GM19438 (cell line): Measurements from ENCODE around the gene INPP5A.

Experiments used
- ATAC-seq: cut with Tn5 transposase; IDR thresholded peaks from one replicate; pipeline ENCODE4 v1.9.1; 2021; ENCODE audit warnings: low read depth; ENCODE audit not compliant: unreplicated experiment

The INPP5A gene

DNA sequence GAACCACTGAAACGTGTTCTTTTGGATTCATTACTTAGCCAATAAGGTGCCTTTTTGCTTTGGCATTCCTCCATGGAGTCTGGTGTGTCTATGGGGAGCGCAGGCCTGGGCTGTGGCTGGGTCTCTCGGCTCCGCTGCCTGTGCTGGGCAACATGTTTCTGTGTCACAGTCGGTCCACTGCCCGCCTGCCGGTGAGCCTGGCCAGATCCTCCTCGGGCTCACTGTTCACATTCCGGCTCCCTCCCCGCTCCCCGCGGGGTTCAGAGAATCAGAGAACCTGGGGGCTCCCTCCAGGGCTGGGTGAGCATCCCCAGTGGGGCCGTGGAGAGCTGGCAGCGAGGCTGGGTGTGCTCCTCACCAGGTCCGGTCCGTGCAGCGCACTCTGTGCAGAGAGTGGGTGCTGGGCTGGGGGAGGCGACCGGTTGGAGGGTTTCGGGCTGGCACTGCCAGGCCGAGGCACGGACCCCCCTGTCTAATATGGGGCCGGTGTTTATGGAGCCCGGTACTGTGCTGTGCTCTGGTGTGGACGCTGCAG, 70.4 kb downstream of the INPP5A start:
- ATAC-seq, result no peak

DNA sequence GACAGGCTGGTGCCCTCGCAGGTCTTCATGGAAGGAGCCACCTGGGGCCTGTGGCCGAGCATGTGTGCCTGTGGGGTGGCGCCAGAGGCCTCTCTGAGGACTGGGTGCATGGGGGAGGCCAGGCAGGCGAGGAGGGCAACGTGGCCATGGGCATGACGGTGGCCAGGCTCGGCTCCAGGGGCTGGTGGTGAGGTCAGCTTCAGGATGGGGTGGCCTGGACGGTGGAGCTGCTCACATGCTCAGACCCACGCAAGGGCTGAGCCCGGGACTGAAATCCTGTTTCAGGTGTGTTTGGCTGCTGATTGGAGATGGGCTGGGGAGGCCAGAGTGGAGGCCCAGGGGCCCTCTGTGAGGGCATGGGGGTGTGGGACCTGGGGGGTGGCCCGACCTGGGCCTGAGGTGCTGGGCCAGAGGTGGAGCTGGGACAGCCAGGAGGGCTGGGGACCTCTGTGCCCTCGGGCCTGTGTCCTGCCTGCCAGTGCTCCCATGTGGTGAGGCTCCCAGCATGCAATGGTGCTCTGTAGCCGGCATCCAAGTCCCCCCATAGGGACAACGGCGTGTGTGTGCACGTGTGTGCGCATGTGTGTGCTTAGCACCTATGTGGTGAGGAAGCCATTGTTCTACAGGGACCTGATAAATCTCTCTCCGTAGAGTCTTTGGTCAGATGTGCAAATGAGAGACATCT, 71.1 kb downstream of the INPP5A start:
- no peak for ATAC-seq

DNA sequence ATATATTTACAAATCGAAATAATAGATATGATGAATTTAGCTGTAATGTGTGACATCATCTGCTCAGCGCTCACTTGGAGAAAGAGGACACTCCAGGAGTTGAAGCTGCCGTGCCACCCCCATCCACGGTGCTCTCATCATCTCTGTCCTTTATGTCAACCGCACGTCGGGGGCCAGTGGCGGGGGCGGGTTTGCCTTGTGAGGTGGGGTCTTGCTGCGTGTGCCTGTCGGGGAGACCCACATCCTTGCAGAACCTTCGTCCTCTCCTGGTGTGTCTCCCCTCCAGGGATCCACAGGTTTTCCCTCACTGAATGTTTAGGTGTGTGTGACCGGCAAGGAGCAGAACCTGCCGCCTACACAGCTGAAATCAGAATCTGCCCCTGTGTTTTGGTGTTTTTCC, 71.6 kb downstream of the INPP5A start:
- no peak for ATAC-seq

DNA sequence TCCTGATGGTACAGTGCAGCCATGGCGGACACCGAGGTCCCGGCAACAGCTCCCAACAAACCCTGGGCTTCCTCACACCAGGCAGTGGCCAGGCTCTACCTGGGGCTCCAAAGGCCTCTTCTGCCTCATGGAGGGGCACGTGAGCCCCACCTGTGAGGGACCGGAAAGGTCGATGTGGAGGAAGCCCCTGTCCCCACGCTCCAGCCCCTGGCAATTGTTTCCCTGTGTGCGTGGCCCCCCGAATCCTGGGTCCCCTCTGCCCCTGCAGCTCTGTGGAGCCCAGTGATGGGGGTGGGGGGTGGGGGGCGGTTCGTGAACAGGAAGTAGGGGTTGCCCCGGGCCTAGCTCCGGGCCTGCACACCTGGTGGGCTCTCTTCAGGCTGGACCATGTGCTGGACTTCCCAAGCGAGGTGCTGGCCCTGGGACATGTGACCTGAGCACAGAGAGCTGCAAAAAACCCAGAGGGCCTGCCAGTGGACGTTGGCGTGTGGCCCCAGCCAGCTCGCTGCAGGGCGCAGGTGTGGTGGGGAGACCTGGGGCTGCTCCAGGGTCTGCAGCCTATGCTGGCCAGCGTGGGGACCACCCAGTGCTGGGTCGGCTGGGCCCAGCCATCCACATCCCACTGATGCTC, 72.6 kb downstream of the INPP5A start:
- no peak for ATAC-seq

DNA sequence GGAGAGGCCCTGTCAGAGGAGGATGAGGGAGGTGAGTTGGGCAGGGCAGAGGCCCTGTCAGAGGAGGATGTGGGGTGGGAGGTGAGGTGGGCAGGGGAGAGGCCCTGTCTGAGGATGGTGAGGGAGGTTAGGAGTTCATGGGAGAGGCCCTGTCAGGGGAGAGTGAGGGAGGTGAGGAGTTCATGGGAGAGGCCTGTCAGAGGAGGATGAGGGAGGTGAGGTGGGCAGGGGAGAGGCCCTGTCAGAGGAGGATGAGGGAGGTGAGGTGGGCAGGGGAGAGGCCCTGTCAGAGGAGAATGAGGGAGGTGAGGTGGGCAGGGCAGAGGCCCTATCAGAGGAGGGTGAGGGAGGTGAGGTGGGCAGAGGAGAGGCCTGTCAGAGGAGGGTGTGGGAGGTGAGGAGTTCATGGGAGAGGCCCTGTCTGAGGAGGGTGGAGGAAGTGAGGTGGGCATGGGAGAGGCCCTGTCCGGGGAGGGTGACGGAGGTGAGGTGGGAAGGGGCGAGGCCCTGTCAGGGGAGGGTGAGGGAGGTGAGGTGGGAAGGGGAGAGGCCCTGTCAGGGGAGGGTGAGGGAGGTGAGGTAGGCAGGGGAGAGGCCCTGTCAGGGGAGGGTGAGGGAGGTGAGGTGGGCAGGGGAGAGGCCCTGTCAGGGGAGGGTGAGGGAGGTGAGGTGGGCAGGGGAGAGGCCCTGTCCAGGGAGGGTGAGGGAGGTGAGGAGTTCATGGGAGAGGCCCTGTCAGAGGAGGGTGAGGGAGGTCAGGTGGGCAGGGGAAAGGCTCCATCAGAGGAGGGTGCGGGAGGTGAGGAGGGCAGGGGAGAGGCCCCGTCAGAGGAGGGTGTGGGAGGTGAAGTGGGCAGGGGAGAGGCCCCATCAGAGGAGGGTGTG, 73.7 kb downstream of the INPP5A start:
- no peak for ATAC-seq

DNA sequence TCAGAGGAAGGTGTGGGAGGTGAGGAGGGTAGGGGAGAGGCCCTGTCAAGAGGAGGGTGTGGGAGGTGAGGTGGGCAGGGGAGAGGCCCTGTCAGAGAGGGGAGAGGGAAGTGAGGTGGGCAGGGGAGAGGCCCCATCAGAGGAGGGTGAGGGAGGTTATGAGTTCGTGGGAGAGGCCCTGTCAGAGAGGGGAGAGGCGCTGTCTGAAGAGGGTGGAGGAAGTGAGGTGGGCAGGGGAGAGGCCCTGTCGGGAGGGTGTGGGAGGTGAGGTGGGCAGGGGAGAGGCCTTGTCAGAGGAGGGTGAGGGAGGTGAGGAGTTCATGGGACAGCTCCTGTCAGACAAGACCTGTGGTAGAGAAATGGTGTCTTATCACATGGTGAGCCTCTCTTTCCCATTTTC, 74.4 kb downstream of the INPP5A start:
- ATAC-seq, result no peak

DNA sequence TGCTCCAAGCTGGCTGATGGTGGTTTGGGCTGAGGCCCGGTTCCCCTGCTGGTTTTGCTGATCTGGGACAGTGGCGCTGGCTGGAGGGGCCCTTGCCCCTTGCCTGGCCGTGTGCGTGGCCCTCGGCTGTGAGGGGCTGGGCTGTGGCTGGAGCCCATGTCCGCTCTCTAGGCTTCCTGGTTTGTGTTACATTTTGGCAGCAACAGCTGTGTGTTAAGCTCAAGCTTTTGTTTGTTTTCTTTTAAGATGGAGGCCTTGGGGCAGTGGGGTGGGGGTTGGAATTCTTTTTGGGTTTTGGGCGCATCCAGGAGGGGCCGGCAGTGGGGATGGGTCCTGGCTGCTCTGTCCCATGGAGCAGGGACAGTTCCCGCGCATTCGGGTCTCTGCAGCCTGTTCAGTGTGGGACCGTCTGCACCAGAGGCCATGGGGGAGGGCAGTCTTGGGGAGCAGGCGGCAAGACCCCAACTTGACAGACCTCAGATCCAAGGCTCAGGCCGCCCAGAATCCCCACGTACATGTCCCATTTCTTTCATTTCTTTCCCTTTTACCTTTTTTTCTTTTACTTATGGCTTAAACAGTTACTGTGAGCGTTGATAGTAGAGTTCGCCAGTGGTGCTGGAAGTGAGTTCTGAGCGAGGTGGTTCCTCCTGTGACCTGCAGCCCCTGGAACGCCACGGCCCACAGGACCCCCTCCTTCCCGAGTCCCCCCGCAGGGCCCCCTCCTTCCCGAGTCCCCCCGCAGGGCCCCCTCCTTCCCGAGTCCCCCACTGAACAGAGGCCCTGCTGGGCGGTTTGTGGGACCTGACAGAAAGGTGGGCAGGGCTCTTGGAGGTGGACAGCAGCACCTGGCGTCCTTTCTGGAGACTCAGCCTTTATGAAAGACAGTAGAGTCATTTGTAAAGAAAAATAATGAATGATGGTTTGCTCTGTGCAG, 75.3 kb downstream of the INPP5A start:
- no peak for ATAC-seq

DNA sequence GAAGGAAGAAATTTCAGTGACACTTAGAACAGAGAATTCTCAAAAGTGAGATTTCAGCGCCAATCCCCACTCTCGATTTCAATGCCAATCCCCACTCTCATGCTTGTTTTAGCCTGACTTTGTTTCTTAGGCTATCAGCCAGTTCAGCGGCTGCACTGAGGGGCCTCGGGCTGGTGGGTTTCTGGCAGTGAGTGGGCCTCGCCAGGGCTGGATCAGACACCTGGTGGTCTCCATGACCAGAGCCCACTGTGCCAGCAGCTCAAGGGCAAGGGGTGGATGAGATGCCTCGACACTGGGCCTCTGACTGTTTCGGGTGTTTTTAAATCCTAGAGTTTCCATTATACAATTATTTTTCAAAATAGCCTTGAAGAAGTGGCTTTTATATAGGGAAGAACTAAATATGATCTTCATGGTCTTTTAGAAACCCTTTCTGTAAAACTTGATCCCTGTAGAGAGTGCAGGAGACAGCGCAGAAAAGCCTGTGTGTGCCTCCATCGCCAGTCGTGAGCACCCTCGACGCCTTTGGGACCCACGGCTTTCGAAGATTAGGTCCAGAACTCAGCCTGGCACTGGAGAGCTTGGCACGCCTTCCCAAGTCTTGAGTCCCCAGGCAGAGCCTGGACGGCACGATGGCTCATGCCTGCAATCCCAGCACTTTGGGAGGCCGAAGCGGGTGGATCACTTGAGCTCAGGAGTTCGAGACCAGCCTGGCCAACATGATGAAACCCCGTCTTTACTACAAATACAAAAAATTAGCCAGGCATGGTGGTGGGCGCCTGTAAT, 76.2 kb downstream of the INPP5A start:
- ATAC-seq, result no peak

DNA sequence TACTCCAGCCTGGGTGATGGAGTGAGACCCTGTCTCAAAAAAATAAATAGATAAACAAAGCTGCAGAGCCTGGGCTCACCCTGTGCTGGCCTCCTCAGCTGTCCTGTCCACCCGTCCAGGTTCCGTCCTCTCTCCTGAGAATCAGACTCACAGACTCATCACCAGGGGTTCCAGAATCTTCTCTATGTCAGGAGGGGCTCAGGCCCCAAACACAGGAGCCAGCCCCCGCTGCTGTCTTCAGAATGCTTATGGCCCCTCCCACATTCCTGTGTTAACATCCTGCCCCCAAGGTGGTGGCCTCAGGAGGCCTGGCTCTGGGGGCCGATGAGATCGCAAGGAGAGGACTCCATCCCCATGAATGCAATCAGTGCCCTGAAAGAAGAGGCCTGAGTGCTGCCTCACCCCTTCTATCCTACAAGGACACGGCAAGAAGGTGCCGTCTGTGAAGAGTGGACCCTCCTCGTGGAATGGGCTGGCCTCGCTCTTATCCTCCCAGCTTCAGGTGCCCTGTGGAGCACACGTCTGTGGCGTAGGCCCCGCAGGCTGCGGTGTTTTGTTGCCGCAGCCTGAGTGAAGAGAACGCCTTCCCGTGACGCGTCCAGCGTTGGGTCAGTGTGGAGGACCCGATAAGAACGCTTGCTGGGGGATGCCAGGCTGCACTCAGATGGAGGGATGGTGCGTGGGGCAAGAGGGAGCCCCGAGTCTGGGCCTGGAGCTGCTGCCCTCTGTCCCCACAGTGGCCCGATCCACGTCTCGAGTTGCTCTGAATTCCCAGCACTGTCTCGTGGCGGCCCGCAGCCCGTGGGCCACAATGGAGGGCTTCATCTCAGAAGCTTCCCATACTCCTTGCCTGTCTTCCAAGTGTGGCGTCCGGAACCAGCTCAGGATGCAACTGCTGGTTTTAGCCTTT, 77.1 kb downstream of the INPP5A start:
- ATAC-seq, result no peak

DNA sequence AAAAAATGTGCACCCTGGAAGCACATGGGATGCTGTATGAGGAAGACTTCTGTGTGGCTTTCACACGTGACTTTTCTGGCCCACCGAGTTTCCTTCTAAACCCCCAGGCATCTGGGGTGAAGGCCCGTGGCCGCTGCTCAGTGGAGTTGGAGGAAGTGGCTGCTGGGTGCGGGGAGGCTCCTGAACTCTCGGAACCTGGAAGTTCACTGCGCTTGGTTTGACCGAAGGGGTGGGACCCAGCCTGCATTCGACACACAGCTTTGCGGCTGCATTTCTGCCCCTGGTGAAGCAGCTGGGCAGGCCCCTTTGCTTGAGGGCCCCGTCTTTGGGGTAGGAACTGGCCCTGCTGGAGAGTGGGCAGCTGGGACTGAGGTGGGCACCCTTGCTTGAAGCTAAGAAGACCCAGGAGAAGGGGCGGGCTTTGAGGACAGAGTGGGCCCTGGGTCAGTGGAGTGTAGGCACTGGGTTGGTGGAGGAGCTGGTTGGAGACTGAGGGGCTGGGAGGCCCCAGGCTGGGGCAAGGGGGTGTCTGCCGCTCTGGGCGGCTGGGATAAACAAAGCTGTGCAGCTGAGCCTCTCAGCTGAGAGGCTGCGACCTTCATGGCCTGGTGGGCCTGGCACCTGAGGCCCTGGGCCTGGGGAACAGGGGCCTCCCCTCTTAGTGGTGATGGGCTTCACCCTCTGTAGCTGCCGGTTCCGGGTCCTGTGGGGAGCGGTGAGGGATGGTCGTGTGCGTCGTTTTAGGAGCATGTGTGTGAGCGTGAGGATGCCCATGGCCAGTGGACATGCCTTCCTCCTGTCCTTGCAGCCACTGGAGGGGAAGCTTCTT, 78.0 kb downstream of the INPP5A start:
- ATAC-seq, result no peak

DNA sequence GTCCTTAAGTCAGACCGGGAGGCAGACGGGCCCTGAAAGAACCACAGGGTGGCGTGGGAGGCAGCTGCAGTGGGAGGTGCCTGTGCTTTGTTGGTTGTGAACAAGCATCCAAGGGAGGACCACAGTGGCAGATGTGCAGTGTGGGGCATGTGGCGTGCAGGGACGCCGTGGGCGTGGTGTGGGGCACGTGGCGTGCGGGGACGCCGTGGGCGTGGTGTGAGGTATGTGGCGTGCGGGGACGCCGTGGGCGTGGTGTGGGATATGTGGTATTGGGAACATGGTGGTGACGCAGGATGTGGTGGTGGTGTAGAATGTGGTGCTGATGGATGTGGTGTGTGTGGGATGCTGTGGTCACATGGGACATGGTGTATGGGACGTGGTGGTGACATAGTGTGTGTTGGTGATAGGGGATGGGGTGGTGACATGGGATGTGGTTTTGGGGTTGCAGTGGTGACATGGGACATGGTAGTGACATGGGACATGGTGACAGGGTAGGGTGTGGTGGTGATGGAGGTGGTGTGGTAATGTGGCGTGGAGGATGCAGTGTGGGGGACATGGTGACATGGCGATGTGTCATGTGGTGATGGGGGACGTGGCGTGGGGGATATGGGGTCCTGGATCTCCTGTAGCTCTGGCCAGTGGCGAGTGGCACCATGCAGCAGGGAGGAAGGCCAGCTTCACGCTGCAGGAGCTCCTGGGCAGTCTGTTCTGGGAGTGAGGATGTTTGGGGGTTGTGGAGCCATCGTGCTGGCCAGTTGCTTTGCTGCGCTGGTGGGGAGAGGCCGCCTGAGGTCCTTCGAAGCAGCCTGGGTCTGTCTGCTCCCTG, 78.8 kb downstream of the INPP5A start:
- ATAC-seq, result no peak

DNA sequence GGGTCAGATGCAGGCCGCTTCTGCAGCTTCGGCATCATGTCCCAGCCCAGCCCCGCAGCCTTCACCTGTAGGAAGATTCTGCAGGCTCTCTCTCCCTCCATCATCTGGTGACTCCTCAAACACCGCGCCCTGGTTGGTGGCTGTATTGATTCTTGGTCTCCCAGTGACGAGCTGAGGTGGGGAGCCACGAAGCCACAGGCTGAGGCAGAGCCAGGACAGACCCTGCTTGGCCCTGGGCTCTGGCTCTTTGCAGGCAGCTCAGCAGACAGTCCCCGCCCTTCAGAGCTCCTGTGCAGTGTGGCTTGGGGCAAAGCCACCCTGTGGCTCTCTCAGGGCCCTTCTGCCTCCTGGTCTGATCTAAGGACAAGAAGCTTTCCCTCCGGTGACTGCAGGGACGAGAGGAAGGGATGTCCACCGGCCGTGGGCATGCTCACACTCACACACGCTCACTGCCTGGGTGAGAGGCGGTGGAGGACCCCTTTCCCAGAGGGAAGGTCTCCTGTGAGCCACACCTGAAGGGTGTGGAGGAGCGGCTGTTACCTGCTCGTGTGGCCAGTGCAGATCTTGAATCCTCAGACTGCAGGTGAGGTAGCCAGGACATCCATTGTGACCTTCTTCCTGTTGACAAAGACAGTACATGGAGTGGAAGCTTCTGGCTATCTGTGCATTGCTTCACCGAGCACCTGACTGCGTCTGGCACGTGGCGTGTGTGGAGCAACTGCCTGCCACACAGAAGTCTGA, 79.6 kb downstream of the INPP5A start:
- no peak for ATAC-seq

DNA sequence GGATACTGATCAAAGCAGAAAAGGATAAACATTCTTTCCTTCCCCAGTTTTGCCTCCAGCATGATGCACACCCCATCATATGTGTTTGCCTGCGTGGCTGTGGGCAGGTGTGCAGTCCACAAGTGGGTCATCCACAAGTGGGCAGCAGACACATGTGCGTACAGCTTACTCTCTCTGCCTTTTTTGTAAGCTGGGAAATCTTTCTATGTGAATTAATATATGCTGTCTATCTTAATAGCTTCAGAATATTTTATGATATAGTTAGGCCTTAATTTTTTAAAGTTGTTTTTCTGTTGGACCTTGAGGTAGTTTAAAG, 80.1 kb downstream of the INPP5A start:
- ATAC-seq, result no peak

DNA sequence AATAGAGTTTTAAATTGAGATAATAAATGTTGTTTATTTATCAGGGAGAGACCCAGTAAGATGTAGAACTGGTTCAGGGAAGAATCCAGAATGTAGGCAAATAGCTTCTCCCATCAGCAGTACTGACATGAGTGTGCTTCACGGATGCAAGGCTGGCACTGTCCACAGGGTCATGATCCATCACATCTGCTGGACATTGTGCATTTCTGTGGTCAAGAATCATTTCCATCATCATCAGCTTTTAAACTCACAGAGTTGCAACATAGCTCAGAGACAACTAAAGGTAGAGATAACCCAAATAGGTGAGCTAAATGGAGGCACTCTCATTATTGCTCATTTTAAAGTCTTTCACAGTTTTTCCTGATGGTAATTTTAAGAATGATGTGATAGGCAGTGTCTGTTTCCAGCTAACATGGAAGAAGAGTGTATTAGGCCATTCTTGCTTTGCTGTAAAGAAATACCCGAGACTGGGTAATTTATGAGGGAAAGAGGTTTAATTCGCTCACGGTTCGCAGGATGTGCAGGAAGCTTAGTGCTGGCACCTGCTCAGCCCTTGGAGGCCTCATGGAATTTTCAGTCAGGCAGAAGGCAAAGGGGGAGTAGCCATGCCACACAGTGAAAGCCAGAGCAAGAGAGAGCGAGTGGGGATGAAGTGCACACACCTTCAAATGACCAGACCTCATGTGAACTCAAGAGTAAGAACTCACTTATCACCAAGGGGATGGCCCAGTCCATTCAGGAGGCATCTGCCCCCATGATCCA, 80.8 kb downstream of the INPP5A start:
- no peak for ATAC-seq

DNA sequence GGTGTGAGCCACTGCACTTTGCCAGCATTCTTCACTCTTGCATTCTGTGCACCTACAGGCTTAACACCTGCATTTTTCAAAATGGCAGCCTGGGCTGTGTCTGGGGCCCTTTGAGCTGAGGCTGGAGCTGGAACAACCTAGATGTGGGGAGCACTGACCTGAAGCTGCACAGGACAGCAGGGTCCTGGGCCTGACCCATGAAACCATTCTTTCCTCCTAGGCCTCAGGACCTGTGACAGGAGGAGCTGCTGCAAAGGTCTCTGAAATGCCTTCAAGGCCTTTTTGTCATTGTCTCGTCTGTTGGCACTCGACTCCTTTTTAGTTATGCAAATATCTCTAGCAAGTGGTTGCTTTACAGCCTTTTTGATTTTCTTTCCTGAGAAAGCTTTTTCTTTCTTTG, 82.3 kb downstream of the INPP5A start:
- no peak for ATAC-seq
